ENCODE results near the gene FLT1. TPM values are rescaled to one million over a fixed set of nuclear protein-coding genes. Genes with fewer than 3 reads are reported as not detected.

FLT1 gene
- total and polyA plus RNA-seq, 2 of the 13 experiments (the other 11 are each of a cell fraction or from before 2014, with no cell fraction given) = 0.02 TPM; not detected in 1

GRCh38 chr13:28355822-28356371 lies 139.0 kb downstream of the FLT1 start:
- Histone ChIP-seq H3K27me3 (ENCODE audit: control insufficient read depth in 1 of 2, insufficient read depth in 2 of 2, low read length in 2 of 2) (peaks cover 0 to 10% of the 10 kb centered on the region in 2 experiments; a peak in 2 of 5 replicates), H3K9me3 (ENCODE audit: low read length) (no peaks in the 10 kb centered on the region), H3K9ac (ENCODE audit: insufficient read depth, low read depth, low read length) (no peak overlapping the region), H3K27ac (ENCODE audit: extremely low read length, insufficient read depth, low read length) (no peak overlapping the region), H3K36me3 (replicated peaks in 1 of 2; ENCODE audit: control insufficient read depth in 1 of 2, insufficient read depth in 2 of 2, low read length in 2 of 2) (no peaks in the 10 kb centered on the region), H3K4me1 (ENCODE audit: insufficient read depth, low read length) (no peaks in the 10 kb centered on the region), H4K20me1 (ENCODE audit: insufficient read depth, low read length) (no peaks in the 10 kb centered on the region), H2AFZ (ENCODE audit: low read length) (no peak overlapping the region), H3K4me3 (replicated peaks in 1 of 3; ENCODE audit: insufficient read depth in 1 of 3, low read depth in 2 of 3, low read length in 3 of 3) (no peak overlapping the region), H3K4me2 (ENCODE audit: low read depth, low read length) (no peak overlapping the region), H3K79me2 (ENCODE audit: insufficient read depth, low read length) (no peaks in the 10 kb centered on the region)
- ChIA-PET CTCF (ENCODE audit: low intra/inter-chr PET ratio, low total read pairs) (no interaction called here), POLR2A (no interaction called here)
- no peak for TF ChIP-seq ZSCAN20 (CRISPR knock-in tag; IDR thresholded peaks at IDR 0.05; ENCODE audit: borderline replicate concordance)
- no peak for TF ChIP-seq CENPBD1 (CRISPR knock-in tag; IDR thresholded peaks at IDR 0.05; ENCODE audit: borderline replicate concordance, low read depth)
- TF ChIP-seq ARNT (IDR thresholded peaks at IDR 0.05) = no peak
- no peak for TF ChIP-seq ZNF788 (CRISPR knock-in tag; IDR thresholded peaks at IDR 0.05; ENCODE audit: borderline replicate concordance)
- no peak for TF ChIP-seq ZKSCAN1 (IDR thresholded peaks at IDR 0.05; ENCODE audit: low read length)
- no peak for TF ChIP-seq ZNF589 (CRISPR knock-in tag; conservative IDR thresholded peaks at IDR 0.05)
- TF ChIP-seq EP300 (IDR thresholded peaks at IDR 0.05; ENCODE audit: low read depth in 2 of 2, low read length in 2 of 2) = no peak
- no peak for TF ChIP-seq EP300 (CRISPR knock-in tag; IDR thresholded peaks at IDR 0.05; ENCODE audit: borderline replicate concordance)
- TF ChIP-seq SYNCRIP (IDR thresholded peaks at IDR 0.05; ENCODE audit: insufficient read depth, low read depth, low read length) = no peak
- TF ChIP-seq RARG (CRISPR knock-in tag; IDR thresholded peaks at IDR 0.05; ENCODE audit: low read depth) = no peak
- TF ChIP-seq REPIN1 (CRISPR knock-in tag; IDR thresholded peaks at IDR 0.05; ENCODE audit: borderline replicate concordance, low read depth) = no peak
- no peak for TF ChIP-seq ZSCAN9 (CRISPR knock-in tag; IDR thresholded peaks at IDR 0.05; ENCODE audit: borderline replicate concordance)
- no peak for TF ChIP-seq KLF9 (CRISPR knock-in tag; IDR thresholded peaks at IDR 0.05; ENCODE audit: low read depth)
- TF ChIP-seq KIAA2018 (CRISPR knock-in tag; IDR thresholded peaks at IDR 0.05; ENCODE audit: borderline replicate concordance) = no peak
- no peak for TF ChIP-seq IKZF4 (CRISPR knock-in tag; IDR thresholded peaks at IDR 0.05; ENCODE audit: borderline replicate concordance, low read depth, not compliant biosample characterization)
- TF ChIP-seq DDIT3 (CRISPR knock-in tag; IDR thresholded peaks at IDR 0.05) = no peak
- no peak for TF ChIP-seq ZNF317 (CRISPR knock-in tag; IDR thresholded peaks at IDR 0.05)
- TF ChIP-seq SIX4 (CRISPR knock-in tag; IDR thresholded peaks at IDR 0.05) = no peak
- in situ Hi-C loops (cut with HindIII; ENCODE audit: extremely low pct_ligation_motif_present, low pct_unique_long_range_greater_than_20kb) = no loop called here
- DNase-seq (ENCODE audit: low spot score) (no peak), ATAC-seq (no peak), FAIRE-seq (no peak)
- intact Hi-C loops (cut with micrococcal nuclease; ENCODE audit: unreplicated experiment) = no loop called here
- WGBS (ENCODE audit: low lambda C conversion rate) = 23% methylated on average over 8 of the region's 8 CpGs
- BruUV-seq (replicated peaks) = no TSS peak
